C4-2B (cell line): Measurements from ENCODE around the gene PRPF19.

ENCODE experiments used
- ZFX ChIP-seq: fragments of 450-650 bp; IDR thresholded peaks from 2 replicates; pipeline ENCODE4 v1.6.1; 2017
- TF ChIP-seq, protein P1 (sequence below): fragments of 450-650 bp; conservative IDR thresholded peaks from 2 replicates; pipeline ENCODE4 v1.5.1; 2017; ENCODE audit warnings: mild to moderate bottlenecking

- TF ChIP-seq, protein P1, sequence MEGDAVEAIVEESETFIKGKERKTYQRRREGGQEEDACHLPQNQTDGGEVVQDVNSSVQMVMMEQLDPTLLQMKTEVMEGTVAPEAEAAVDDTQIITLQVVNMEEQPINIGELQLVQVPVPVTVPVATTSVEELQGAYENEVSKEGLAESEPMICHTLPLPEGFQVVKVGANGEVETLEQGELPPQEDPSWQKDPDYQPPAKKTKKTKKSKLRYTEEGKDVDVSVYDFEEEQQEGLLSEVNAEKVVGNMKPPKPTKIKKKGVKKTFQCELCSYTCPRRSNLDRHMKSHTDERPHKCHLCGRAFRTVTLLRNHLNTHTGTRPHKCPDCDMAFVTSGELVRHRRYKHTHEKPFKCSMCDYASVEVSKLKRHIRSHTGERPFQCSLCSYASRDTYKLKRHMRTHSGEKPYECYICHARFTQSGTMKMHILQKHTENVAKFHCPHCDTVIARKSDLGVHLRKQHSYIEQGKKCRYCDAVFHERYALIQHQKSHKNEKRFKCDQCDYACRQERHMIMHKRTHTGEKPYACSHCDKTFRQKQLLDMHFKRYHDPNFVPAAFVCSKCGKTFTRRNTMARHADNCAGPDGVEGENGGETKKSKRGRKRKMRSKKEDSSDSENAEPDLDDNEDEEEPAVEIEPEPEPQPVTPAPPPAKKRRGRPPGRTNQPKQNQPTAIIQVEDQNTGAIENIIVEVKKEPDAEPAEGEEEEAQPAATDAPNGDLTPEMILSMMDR, result no peak
- no peak for TF ChIP-seq ZFX
Observed at GRCh38 chr11:60868682-60869450, 37.5 kb downstream of the PRPF19 start.
